Testis (tissue), 2 donors: Measurements from ENCODE around the gene IFIT2.

Experiments
- CTCF ChIP-seq, 3 experiments: fragments of 450-650 bp in 2 of 3; fragments of 200-600 bp in 1 of 3; sonication (generic) in 1 of 3; IDR thresholded peaks; one replicate each; pipeline ENCODE4 v1.5.1; 2016 to 2019; ENCODE audit warnings: antibody characterized with exemption in 3 of 3, mild to moderate bottlenecking in 2 of 3, moderate library complexity in 1 of 3
- POLR2A ChIP-seq: fragments of 450-650 bp; IDR thresholded peaks from one replicate; pipeline ENCODE4 v1.6.1; 2017; ENCODE audit warnings: antibody characterized with exemption, mild to moderate bottlenecking, moderate library complexity

DNA sequence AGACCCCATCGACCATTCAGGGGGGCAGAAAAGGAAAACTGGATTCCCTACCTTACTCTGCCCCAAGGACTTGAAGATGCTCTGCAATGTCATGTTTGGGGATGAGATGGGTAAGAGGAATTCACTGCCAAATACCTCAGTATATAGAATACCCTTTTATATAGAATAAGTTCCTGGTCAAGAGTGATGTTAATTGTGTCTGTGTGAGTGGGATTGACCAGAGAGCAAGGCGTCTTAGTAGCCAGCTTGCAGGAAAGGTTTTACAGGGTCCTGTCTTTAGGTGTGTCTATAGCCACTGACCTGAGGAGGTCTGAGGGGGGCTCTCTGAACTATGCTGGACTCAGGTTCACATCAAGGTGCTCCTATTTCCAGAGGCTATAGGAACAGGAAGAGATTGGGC lies 27.3 kb downstream of the IFIT2 start:
- no peak for TF ChIP-seq CTCF (IDR thresholded peaks at IDR 0.05)
- TF ChIP-seq POLR2A: no peak
